ENCODE results near the gene SAMD5.

Gene SAMD5

DNA sequence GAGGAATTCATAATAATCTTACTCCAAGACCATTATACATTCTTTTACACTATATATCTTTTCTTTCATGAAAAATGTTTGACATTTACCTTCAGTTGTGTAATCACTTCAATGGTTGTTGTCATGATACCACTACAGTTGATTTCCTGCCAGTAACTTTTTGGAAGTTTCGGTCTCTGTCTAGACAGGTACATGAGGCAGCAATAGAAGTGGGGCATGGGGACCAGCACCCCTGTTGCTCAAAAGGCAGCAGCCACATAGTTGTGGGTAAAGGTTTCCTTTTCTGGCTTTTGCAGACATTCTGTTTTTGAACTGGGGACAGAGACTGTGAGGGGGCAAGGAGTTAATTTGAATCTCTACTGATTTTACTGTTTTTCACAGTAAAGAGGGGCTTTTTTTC lies 14.1 kb downstream of the SAMD5 start:
- H3K4me3 ChIP-seq (ENCODE audit: control insufficient read depth, low read depth, low read length), result no peak overlapping the region
- DNase-seq (ENCODE audit: low read depth), result no peak
- TF ChIP-seq, protein P1, sequence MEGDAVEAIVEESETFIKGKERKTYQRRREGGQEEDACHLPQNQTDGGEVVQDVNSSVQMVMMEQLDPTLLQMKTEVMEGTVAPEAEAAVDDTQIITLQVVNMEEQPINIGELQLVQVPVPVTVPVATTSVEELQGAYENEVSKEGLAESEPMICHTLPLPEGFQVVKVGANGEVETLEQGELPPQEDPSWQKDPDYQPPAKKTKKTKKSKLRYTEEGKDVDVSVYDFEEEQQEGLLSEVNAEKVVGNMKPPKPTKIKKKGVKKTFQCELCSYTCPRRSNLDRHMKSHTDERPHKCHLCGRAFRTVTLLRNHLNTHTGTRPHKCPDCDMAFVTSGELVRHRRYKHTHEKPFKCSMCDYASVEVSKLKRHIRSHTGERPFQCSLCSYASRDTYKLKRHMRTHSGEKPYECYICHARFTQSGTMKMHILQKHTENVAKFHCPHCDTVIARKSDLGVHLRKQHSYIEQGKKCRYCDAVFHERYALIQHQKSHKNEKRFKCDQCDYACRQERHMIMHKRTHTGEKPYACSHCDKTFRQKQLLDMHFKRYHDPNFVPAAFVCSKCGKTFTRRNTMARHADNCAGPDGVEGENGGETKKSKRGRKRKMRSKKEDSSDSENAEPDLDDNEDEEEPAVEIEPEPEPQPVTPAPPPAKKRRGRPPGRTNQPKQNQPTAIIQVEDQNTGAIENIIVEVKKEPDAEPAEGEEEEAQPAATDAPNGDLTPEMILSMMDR (conservative IDR thresholded peaks at IDR 0.05; ENCODE audit: control insufficient read depth, insufficient read depth, low read depth, low read length), result no peak

DNA sequence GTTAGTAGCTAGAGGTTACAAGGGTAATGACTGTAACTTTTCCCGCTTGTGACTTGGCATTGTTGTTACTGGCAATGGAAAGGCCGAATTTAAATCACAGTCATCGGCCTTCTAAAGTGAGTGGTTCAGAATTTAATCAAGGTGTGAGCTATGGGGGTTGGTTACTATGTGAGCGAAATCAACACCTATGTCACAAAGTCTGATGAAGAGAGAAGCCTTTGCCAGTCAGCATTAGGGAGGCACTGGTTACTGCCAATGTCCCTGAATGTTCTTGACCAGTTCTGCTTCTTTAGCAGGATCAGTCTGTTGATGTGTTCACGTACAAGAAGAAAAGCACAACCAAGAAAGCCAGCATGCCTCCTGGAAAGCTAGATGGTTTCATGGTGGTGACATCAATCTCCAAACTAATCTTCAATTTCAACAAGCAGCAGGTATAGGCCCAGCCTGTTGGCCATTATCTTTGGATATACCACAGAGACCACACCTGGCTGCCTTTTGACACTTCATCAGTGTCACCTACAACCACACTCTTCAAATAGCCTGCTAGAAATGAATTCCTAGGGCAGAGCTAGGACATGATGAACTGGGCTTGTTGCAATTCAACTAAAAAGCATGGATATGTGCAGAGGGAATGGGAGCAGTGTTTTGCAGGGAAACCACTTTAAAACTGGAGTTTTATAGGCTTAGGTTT lies 17.2 kb downstream of the SAMD5 start:
- no peak for DNase-seq (ENCODE audit: low read depth)
- TF ChIP-seq, protein P1 (conservative IDR thresholded peaks at IDR 0.05; ENCODE audit: control insufficient read depth, insufficient read depth, low read depth, low read length), result no peak

DNA sequence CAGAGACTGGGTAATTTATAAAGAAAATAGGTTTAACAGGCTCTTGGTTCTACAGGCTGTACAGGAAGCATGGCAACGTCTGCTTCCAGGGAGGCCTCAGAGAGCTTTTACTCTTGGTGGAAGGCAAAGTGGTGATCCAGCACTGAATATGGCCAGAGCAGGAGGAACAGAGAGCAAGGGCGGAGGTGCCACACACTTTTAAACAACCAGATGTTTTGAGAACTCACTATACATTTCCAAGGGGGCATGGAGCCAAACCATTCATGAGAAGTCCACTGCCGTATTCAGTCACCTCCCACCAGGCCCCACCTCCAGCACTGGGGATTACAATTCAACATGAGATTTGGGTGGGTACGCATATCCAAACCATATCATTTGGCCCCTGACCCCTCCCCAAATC lies 18.7 kb downstream of the SAMD5 start:
- H3K4me3 ChIP-seq (ENCODE audit: control insufficient read depth, low read depth, low read length), result no peak overlapping the region
- no peak for DNase-seq (ENCODE audit: low read depth)
- TF ChIP-seq, protein P1 (conservative IDR thresholded peaks at IDR 0.05; ENCODE audit: control insufficient read depth, insufficient read depth, low read depth, low read length), result no peak

More for the DNA sequence above, 17.2 kb downstream of the SAMD5 start:
- no peak overlapping the region for H3K4me3 ChIP-seq (ENCODE audit: control insufficient read depth, low read depth, low read length)

GRCh38 chr6:147528511-147529145 lies 20.1 kb downstream of the SAMD5 start:
- H3K4me3 ChIP-seq (ENCODE audit: control insufficient read depth, low read depth, low read length), result no peak overlapping the region
- no peak for DNase-seq (ENCODE audit: low read depth)
- TF ChIP-seq, protein P1 (conservative IDR thresholded peaks at IDR 0.05; ENCODE audit: control insufficient read depth, insufficient read depth, low read depth, low read length), result no peak

DNA sequence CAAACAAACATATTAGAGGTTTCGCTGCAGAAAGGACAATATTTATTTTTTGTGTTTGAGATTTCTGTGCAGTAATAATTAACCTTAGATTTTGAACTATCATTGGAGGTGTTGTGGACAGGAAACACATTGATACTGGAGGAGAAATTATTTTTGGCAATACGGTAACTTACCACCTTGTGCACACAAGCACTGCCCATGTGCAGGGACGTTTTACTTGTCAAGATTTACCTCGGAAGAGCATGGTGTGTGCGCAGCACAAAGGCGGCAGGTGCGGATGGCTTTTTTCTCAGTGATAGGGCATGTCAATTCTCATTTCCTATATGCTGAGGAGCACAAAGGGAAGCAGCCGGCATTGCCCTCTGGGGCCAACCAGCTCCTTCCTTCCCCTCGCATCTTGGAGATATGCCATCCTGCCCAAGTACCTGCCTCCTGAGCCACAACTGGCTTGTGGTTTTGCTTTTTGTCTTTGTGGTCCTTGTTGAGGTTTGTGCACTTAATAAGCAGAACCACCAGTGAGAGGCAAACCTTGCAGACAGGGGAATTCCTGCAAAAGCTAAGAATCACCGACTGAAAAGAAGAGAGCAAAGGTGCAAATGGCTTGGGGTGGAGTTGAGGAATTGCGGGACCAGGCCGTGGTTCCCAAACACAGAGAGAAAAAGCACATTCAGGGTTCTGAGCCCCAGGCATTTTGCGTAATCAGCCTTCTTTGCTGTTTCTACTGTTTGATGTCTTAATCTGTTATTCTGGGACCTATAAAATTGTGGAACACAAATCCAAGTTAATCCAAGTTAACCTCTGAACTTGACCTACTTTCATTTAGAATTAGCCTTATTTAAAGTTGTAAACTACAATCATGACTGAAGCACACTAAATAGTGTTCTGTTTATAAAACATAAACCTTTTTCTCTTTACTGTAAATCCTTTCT lies 21.9 kb downstream of the SAMD5 start:
- no peak for DNase-seq (ENCODE audit: low read depth)
- H3K4me3 ChIP-seq (ENCODE audit: control insufficient read depth, low read depth, low read length), result no peak overlapping the region
- TF ChIP-seq, protein P1 (conservative IDR thresholded peaks at IDR 0.05; ENCODE audit: control insufficient read depth, insufficient read depth, low read depth, low read length), result no peak

DNA sequence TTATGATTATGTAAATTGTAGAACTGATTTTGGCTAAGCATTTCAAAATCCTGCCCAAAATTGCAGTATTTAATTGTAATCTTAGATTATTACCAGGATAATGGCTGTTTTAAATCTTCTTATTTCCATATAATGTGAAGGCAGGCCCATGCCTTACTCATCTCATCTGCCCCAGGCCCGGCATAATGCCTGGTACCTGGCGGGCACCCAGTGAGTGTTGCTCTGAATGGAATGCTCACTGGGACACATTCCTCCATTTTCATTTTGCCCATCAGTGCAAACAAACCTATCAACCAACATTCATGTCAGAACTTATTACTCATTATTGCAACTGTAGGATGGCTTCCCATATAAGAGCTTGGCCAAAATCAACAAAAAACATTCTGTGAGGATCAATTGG lies 22.8 kb downstream of the SAMD5 start:
- TF ChIP-seq, protein P1 (conservative IDR thresholded peaks at IDR 0.05; ENCODE audit: control insufficient read depth, insufficient read depth, low read depth, low read length), result no peak
- H3K4me3 ChIP-seq (ENCODE audit: control insufficient read depth, low read depth, low read length), result no peak overlapping the region
- DNase-seq (ENCODE audit: low read depth), result no peak
